ENCODE results near the gene ZNF791. TPM values are rescaled to one million over a fixed set of nuclear protein-coding genes. Genes with fewer than 3 reads are reported as not detected.

ZNF791 gene
- 4.8 to 5.5 TPM (median 5.3 TPM) in 5 replicates for total RNA-seq (2022; extraction: Qiagen RNA extraction)

DNA sequence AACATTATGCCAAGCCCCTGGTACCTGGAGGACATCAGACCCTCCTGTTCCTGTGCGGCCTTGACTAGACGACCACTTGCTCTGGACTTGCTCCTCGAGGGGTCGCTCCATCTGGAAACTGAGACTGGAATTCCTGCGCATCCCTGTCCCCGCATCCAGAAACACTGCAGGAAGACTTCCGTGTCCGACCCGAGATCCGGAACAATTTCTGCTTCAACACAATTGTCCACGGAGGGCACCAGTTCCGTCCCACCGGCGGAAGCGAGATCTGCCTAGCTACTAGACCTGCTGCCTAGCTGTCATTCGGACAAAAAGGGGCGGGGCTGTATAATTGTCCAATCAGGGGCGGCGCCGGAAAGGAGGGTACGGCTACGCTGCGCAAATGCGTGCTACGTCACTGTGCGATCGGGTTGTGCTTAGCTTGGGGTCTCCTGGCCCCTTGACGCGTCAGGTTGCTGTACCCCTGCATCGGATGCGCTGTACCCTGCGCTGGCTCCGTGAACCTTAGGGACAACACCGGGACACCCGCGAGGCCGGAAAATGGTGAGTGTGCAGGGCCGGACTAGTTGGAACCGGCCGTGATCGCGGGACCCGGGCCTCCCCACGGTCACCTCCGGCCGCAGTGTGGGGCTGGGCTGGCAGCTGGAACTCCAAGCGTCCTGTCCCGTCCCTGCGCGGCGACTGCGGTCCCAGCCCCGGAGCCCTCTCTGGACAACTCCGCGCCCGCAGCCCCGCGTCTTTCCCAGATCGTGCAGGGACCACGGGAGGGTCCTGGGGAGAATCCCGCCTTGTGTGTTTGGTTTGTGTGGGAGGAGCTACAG is at the start of gene ZNF791, which contains the start of gene ZNF490:
TSS of gene ZNF791 (plus strand) at position 381 of the 821 bp plus-strand sequence. CDS start at position 541, 160 bp downstream.
TSS of gene ZNF490 (minus strand) at position 274 of the 821 bp plus-strand sequence. CDS start at position 141, 133 bp downstream.

GRCh38 chr19:12666265-12667048 is 55.7 kb downstream of the ZNF791 start, which contains the start of the genes MAN2B1 and WDR83:
TSS of gene MAN2B1 (minus strand) at chr19:12666742. CDS start at chr19:12666701, 41 bp downstream.
TSS of gene WDR83 (plus strand) at chr19:12666807. CDS start at chr19:12669791, 2,984 bp downstream.

GRCh38 chr19:12681074-12681987 is 70.6 kb downstream of the ZNF791 start, which contains the start of gene DHPS:
TSS of gene DHPS (minus strand) at chr19:12681880. CDS start at chr19:12681766, 114 bp downstream.

Other genes with a start within 250 kb of the ZNF791 start
- gene ZNF442, start 245.2 kb upstream of the ZNF791 start, total RNA-seq (2022; extraction: Qiagen RNA extraction) = not detected in 5 replicates
- gene ZNF799, start 209.6 kb upstream of the ZNF791 start, total RNA-seq (2022; extraction: Qiagen RNA extraction) = 1.4 to 2.3 TPM (median 1.6 TPM) in 5 replicates
- 0.80 to 1.1 TPM (median 0.92 TPM) in 5 replicates for gene ZNF443, start 169.9 kb upstream of the ZNF791 start, total RNA-seq (2022; extraction: Qiagen RNA extraction)
- 0.05 TPM in 1 of 5 replicates, not detected in the others for gene ZNF709, start 126.1 kb upstream of the ZNF791 start, total RNA-seq (2022; extraction: Qiagen RNA extraction)
- gene ZNF564, start 59.4 kb upstream of the ZNF791 start, total RNA-seq (2022; extraction: Qiagen RNA extraction) = 1.3 to 2.4 TPM (median 1.9 TPM) in 5 replicates
- gene ZNF490, start 107 bp upstream of the ZNF791 start, total RNA-seq (2022; extraction: Qiagen RNA extraction) = 0.34 to 0.89 TPM (median 0.70 TPM) in 5 replicates
- 15.9 to 21.9 TPM (median 21.4 TPM) in 5 replicates for gene MAN2B1, start 55.8 kb downstream of the ZNF791 start, total RNA-seq (2022; extraction: Qiagen RNA extraction)
- 9.3 to 11.8 TPM (median 10.9 TPM) in 5 replicates for gene WDR83, start 55.9 kb downstream of the ZNF791 start, total RNA-seq (2022; extraction: Qiagen RNA extraction)
- gene DHPS, start 71.0 kb downstream of the ZNF791 start, total RNA-seq (2022; extraction: Qiagen RNA extraction) = 40.0 to 54.0 TPM (median 49.9 TPM) in 5 replicates
- not detected in 5 replicates for gene GNG14, start 77.1 kb downstream of the ZNF791 start, total RNA-seq (2022; extraction: Qiagen RNA extraction)
- 8.7 to 14.0 TPM (median 13.4 TPM) in 5 replicates for gene FBXW9, start 85.7 kb downstream of the ZNF791 start, total RNA-seq (2022; extraction: Qiagen RNA extraction)
- 25.5 to 39.5 TPM (median 35.3 TPM) in 5 replicates for gene TNPO2, start 113.0 kb downstream of the ZNF791 start, total RNA-seq (2022; extraction: Qiagen RNA extraction)
- 160 to 199 TPM (median 197 TPM) in 5 replicates for gene TRIR, start 123.8 kb downstream of the ZNF791 start, total RNA-seq (2022; extraction: Qiagen RNA extraction)
- gene GET3, start 126.6 kb downstream of the ZNF791 start, total RNA-seq (2022; extraction: Qiagen RNA extraction) = 67.6 to 102 TPM (median 95.8 TPM) in 5 replicates
- 0.24 to 0.35 TPM (median 0.28 TPM) in 4 of 5 replicates, not detected in the other for gene BEST2, start 140.9 kb downstream of the ZNF791 start, total RNA-seq (2022; extraction: Qiagen RNA extraction)
- gene HOOK2, start 164.6 kb downstream of the ZNF791 start, total RNA-seq (2022; extraction: Qiagen RNA extraction) = 9.8 to 12.4 TPM (median 10.8 TPM) in 5 replicates
- gene JUNB, start 180.6 kb downstream of the ZNF791 start, total RNA-seq (2022; extraction: Qiagen RNA extraction) = 97.7 to 170 TPM (median 137 TPM) in 5 replicates
- gene PRDX2, start 190.9 kb downstream of the ZNF791 start, total RNA-seq (2022; extraction: Qiagen RNA extraction) = 0.18 to 1.1 TPM (median 0.80 TPM) in 5 replicates
- 6.2 to 15.8 TPM (median 9.6 TPM) in 4 of 5 replicates, not detected in the other for gene THSD8, start 191.1 kb downstream of the ZNF791 start, total RNA-seq (2022; extraction: Qiagen RNA extraction)
- 37.6 to 51.5 TPM (median 48.6 TPM) in 5 replicates for gene RNASEH2A, start 195.7 kb downstream of the ZNF791 start, total RNA-seq (2022; extraction: Qiagen RNA extraction)
- 0.10 to 0.27 TPM (median 0.14 TPM) in 4 of 5 replicates, not detected in the other for gene RTBDN, start 223.7 kb downstream of the ZNF791 start, total RNA-seq (2022; extraction: Qiagen RNA extraction)
- gene MAST1, start 227.6 kb downstream of the ZNF791 start, total RNA-seq (2022; extraction: Qiagen RNA extraction) = 1.5 to 2.0 TPM (median 1.9 TPM) in 5 replicates